Stimulated activated CD8-positive, alpha-beta memory T cell treated with anti-CD3 and anti-CD28 coated beads, Interleukin-12 subunit alpha, Interleukin-12 subunit beta, amount 100 ng/mL, for 24 hours (primary cell): ENCODE data around the gene RGS9.
"Not testable (repeated sequence)": the region's sequence is repeated elsewhere in the genome, so short reads cannot be mapped to it uniquely, and the experiment has no call there.

Experiments
- DNase-seq: peaks from one replicate; pipeline ENCODE4 v3.0.0-alpha.2; 2020; ENCODE audit errors: extremely low read depth

The RGS9 gene

DNA sequence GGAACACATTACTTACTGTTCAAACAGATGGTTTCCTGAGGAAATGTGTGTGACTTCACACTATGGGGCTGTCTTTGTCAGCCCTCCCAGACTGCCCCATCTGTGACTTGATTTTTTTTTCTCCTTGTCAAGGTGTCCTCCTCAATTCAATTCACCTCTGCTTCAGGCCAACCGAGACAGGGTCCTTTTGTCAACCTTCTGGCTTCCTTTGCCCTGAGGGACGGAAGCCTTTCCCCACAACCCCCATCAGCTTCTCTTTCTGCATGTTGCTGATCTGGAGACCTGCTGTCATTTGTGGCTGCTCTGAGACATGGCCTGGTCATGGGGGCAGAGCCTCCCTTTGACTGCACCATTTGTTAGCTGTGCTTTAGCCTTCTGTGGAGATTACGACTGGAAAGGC, 21.3 kb upstream of the RGS9 start:
- DNase-seq: no peak

- DNase-seq: not testable (repeated sequence)
Measured at GRCh38 chr17:65116515-65116914, 20.7 kb upstream of the RGS9 start.

DNA sequence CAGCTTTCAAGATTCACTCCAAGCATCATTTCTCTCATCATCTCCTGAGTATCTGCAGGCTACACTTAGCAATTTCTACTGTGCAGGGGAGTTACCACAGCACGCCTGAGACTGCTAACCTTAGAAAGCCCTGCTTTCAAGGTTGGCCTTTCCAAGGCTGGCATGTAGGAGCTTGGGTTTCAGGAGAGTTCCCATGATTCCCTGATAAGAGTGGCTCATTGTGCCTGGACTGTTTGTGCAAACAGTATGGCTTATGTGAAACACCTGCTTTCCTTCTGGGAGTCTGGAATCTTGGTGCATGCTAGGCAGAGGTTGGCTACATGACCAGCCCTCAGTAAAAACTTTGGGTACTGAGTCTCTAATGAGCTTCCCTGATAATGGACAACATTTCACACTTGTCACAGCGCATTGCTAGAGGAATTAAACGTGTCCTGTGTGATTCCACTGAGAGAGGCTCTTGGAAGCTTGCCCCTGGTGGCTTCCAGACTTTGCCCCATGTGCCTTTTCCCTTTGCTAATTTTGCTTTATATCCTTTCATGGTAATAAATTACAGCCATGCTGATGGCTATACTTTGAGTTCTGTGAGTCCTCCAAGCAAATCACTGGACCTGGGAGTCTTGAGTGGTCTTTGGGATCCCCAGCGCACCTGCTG, 19.7 kb upstream of the RGS9 start:
- DNase-seq: no peak

- no peak for DNase-seq
Measured at GRCh38 chr17:65121368-65121767, 15.8 kb upstream of the RGS9 start.

DNA sequence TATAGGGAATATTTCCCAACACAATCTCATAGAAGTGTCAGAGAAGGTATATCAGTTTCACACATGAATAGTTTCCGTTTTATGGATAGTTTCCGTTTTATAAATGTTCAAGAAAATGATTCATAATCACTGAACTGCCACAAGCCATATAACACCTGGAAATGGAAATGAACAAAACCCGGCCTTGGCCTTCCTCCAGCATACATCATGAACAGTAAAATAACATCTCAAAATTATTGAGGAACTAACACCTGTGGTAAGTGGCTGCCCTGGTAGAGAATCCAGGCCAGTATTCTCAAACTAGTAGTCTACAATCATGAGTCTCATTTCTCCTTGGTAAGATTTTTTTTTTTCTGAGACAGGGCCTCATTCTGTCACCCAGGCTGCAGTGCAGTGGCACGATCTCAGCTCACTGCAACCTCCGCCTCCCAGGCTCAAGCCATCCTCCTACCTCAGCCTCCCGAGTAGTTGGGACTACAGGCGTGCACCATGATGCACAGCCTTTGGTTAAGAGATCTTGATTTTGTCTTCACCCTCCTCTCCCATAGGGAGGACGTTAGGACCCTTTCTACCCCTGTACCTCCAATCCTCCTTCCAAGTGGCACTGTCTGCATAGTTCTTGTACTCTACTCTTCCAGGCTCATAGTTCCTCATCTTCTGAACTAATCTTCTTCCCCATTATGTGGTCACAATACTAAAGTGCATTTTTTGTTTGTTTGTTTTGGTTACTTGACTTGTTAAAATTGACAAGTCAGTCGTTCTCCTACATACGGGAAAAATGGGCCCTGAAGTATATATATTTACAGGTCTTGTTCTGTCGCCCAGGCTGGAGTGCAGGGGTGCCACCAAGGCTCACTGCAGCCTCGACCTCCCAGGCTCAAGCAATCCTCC, 15.0 kb upstream of the RGS9 start:
- DNase-seq: no peak

DNA sequence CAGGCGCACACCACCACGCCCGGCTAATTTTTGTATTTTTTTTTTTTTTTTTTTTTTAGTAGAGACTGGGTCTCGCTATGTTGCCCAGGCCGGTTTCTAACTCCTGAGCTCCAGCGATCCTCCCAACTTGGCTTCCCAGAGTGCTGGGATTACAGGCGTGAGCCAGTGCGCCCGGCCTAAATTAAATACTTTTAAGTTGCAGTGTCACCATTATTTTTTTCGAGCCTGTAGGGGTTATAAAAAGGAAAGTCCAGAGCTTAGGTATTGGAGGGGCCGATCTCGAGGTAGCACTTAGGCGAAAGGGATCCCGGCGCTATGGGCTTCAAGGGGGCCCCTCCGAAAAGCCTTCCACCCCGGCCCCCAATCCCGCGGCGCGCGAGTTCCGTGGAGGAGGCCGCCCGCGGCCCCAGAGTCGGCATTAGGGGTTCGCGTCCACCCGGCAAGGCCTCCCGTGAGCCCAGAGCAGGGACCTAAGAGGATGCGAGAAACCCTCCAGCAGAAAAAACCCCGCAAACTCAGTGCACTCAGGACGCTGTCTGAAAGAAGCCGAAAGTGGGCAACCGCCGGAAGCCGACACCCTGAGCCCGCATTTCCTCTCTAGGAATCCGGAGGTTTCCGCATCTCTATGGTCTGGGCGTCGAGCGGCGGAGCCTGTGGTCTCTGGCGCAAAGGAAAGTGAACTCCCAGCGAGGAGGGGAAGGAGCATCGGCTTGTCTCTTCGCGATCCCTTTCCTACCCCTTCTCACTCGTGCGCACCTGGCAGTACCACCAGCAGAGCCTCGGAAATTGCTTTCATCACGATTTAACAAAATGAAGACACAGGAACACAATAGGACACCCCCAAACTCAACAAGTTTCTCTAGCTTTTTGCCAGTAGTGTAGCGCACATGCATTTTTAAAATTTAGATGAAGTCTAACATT, 14.1 kb upstream of the RGS9 start:
- DNase-seq: peak; percentile 43

- DNase-seq: no peak
Measured at GRCh38 chr17:65123757-65124675, 13.2 kb upstream of the RGS9 start.

DNA sequence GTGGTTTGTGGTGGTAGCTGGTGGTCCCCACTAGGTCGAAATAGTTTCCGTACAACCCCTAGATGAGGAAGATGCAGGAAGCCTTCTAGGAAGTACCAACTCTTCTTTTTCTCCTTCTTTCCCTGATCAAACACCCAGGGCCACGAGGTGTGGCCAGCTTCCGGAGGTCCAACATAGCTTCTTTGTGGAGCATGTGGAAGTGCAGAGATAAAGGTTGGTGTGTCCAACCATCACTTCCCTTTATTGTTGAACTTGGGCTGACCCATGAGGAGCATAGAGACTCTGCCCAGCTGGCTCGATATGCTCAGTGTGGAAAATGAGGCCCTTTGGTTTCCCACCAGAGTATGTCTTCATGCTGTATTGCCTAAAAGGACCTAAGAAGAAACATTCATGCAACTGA, 6.3 kb upstream of the RGS9 start:
- DNase-seq: no peak

DNA sequence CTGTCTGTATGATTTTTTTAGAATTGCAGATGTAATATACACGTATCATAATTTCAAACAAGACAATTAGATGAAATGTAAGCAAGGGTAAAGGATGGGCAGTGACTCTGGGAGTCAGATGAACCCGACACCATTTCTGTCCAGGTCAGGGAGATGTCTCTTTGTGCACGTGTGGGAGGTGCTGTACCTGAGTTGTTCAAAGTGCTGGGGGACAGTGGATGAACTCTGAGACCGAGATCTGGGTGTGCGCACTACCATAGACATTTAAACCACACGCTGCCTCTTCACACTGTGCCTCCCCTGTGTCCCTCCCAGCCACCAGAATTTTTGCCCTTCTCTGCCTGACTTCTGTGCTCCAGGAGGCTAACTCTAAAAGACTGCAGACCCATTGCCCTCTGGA, 5.9 kb upstream of the RGS9 start:
- no peak for DNase-seq

- no peak for DNase-seq
Measured at GRCh38 chr17:65131946-65132345, 5.2 kb upstream of the RGS9 start.

GRCh38 chr17:65134035-65134434, 3.1 kb upstream of the RGS9 start:
- no peak for DNase-seq

- no peak for DNase-seq
Measured at GRCh38 chr17:65139101-65139764, 2.1 kb downstream of the RGS9 start.

- no peak for DNase-seq
Measured at GRCh38 chr17:65142247-65142646, 5.1 kb downstream of the RGS9 start.

- no peak for DNase-seq
Measured at GRCh38 chr17:65143889-65144604, 6.9 kb downstream of the RGS9 start.

DNA sequence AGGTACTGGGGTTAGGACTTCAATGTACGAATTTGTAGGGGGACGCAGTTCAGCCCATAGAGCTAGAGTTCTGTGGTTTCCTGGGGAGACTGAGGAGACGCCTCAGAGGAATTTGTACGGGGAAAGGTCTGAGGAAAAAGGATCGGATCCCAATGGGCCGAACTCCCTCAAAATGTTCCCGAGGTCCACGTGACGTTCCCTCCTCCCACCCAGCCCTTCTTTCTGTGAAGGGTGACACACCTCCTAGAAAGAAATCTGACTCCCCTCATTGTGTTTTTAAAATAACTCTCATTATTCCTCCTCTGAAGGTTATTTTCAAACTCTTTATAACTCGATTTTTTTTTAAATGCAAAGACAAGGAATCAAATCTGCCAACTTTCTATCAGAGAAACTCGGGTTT, 8.6 kb downstream of the RGS9 start:
- no peak for DNase-seq

- no peak for DNase-seq
Measured at GRCh38 chr17:65147955-65148354, 10.8 kb downstream of the RGS9 start.

- DNase-seq: no peak
Measured at GRCh38 chr17:65154770-65155589, 17.8 kb downstream of the RGS9 start.

DNA sequence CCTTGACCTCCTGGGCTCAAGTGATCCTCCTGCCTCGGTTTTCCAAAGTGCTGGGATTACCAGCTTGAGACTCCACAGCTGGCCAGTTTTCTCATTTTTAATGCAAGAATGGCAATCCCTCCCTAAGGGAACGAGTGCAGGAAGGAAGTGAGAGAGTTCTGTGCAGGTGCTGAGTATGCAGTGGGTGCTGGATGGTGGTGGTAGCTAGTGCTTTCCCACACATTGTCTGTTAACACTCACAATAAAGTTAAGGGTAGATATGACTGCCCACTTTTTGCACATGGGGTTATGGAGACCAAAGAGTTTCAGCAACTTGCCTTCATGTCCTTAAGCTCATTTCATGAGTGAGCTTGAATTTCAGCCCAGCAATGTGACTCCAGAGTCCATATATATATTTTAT, 18.5 kb downstream of the RGS9 start:
- DNase-seq: no peak

DNA sequence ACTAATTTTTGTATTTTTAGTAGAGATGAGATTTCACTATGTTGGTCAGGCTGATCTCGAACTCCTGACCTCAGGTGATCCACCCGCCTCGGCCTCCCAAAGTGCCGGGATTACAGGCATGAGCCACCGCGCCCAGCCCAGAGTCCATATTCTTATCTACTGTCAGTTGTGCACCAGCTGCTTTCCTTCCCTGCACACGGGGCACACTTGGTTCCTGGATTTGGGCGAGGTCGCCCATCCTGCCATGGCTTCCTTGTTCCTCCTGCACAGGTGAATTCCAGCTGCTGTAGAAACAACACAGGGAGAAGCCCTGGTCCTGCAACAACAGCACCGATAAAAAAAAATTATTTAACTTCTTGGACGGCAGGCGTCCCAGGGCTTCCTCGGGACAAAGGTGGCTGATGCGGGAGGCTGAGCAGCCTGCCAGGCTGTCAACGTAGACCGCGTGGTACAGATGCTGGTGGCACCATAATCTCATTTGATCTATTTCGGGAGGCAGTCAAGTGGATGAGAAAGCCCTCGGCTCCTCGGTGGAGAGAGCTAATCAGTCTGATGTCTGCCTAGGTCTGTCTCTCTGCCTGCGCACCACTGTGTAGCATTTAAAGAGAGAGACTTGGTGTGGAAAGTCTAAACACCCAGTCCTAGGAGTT, 19.1 kb downstream of the RGS9 start:
- DNase-seq: no peak
